ENCODE data around the gene PLCB4. TPM values are rescaled to one million over a fixed set of nuclear protein-coding genes. Genes with fewer than 3 reads are reported as not detected.

The PLCB4 gene
- total RNA-seq, 1 experiment from 2014 or later = 10.1 TPM

DNA sequence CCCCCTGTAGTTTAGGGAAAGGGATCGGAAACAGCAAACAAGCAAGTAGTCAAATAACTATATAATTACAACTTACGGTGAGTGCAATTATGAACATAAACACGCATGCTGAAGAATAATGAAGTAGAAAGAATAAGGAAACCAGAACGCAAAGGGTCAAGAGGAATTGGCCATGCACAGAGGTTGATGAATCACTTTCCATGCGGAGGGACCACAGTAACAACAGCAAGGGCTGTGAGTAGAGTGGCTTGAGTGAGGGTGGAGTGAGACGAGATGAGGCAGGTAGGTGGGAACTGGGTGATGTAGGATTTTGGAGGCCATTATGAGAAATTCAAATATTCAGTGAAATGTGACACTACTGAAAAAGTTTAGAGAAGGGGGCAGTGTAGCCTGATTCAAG is 333.3 kb downstream of the PLCB4 start:
- Histone ChIP-seq H3K18ac (ENCODE audit: insufficient read length, low read depth, low read length) (no peak overlapping the region), H3K79me1 (ENCODE audit: insufficient read depth, low read depth, low read length, poor library complexity, severe bottlenecking) (no peaks in the 10 kb centered on the region), H3K14ac (ENCODE audit: insufficient read depth, low read length) (no peak overlapping the region), H3K23ac (ENCODE audit: insufficient read length, low read depth, low read length) (no peak overlapping the region), H3K4me1 (ENCODE audit: insufficient read depth, low read length) (no peaks in the 10 kb centered on the region; the same call in 1 of the 2 replicates), H2BK12ac (ENCODE audit: insufficient read length, low read depth, low read length) (no peak overlapping the region), H3K9ac (ENCODE audit: extremely low read depth, insufficient read length, low read length) (no peak overlapping the region), H2BK120ac (ENCODE audit: low read depth, low read length, poor library complexity, severe bottlenecking) (no peak overlapping the region), H2AK5ac (ENCODE audit: insufficient read length, low read length) (no peak overlapping the region), H3T11ph (ENCODE audit: low read length) (no peak overlapping the region), H3K27me3 (ENCODE audit: insufficient read depth, low read length) (no peaks in the 10 kb centered on the region), H4K8ac (replicated peaks; ENCODE audit: insufficient read length, low read depth, low read length) (no peak overlapping the region), H4K91ac (ENCODE audit: insufficient read length, low read depth, low read length) (no peak overlapping the region), H3K9me3 (ENCODE audit: control insufficient read depth, low read depth, low read length) (no peaks in the 10 kb centered on the region), H2BK20ac (ENCODE audit: low read depth, low read length, poor library complexity, severe bottlenecking) (no peak overlapping the region), H3K4ac (ENCODE audit: low read depth, low read length) (no peak overlapping the region), H3K23me2 (ENCODE audit: insufficient read length, low read depth, low read length, poor library complexity, severe bottlenecking) (no peaks in the 10 kb centered on the region), H3K4me2 (ENCODE audit: insufficient read depth, insufficient read length, low read length) (no peak overlapping the region), H4K5ac (ENCODE audit: insufficient read length, low read depth, low read length) (no peak overlapping the region), H2BK5ac (ENCODE audit: insufficient read length, low read length) (no peak overlapping the region), H3K56ac (ENCODE audit: insufficient read length, low read depth, low read length) (no peak overlapping the region), H3K27ac (ENCODE audit: insufficient read length, low read depth, low read length) (no peak overlapping the region), H3K79me2 (ENCODE audit: insufficient read depth, low read length) (no peaks in the 10 kb centered on the region), H4K20me1 (ENCODE audit: control insufficient read depth, insufficient read depth, insufficient read length) (no peaks in the 10 kb centered on the region), H2BK15ac (ENCODE audit: low read depth, low read length) (no peak overlapping the region), H2AFZ (ENCODE audit: low read length) (no peak overlapping the region)
- no peak overlapping the region for H3K27ac Mint-ChIP-seq
- H3K4me1 Mint-ChIP-seq = peaks cover 9 to 13% of the 10 kb centered on the region in 2 experiments
- TF ChIP-seq, protein P1, sequence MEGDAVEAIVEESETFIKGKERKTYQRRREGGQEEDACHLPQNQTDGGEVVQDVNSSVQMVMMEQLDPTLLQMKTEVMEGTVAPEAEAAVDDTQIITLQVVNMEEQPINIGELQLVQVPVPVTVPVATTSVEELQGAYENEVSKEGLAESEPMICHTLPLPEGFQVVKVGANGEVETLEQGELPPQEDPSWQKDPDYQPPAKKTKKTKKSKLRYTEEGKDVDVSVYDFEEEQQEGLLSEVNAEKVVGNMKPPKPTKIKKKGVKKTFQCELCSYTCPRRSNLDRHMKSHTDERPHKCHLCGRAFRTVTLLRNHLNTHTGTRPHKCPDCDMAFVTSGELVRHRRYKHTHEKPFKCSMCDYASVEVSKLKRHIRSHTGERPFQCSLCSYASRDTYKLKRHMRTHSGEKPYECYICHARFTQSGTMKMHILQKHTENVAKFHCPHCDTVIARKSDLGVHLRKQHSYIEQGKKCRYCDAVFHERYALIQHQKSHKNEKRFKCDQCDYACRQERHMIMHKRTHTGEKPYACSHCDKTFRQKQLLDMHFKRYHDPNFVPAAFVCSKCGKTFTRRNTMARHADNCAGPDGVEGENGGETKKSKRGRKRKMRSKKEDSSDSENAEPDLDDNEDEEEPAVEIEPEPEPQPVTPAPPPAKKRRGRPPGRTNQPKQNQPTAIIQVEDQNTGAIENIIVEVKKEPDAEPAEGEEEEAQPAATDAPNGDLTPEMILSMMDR (conservative IDR thresholded peaks at IDR 0.05) = no peak
- H3K36me3 Mint-ChIP-seq (ENCODE audit: insufficient read depth in 1 of 3, low read depth in 3 of 3) = 0 out of 7 replicates have a peak, but pooled peaks cover 0 to 2% (median 0%) of the 10 kb centered on the region in 3 experiments
- no peak for DNase-seq
- no peak overlapping the region for H3K4me3 Mint-ChIP-seq
- H3K9me3 Mint-ChIP-seq = no peaks in the 10 kb centered on the region
- WGBS (ENCODE audit: extremely low coverage, insufficient read length, low lambda C conversion rate) = no CpG with 5 or more reads among the region's 6 CpGs
- H3K27me3 Mint-ChIP-seq (ENCODE audit: low read depth) = no peaks in the 10 kb centered on the region
